IMR-90 (cell line): ENCODE data around the gene LRRC2. TPM values are rescaled to one million over a fixed set of nuclear protein-coding genes. Genes with fewer than 3 reads are reported as not detected.

Experiments
- ATAC-seq: fragments of 200-7000 bp; cut with Tn5 transposase; 2 replicates; pipeline ENCODE4 v1.9.1; 2020; ENCODE audit warnings: low read depth, mild to moderate bottlenecking, moderate library complexity
- BruUV-seq: library from RNA; stranded (reverse); fragments of 400-500 nt; replicated peaks from 2 replicates; lab custom pipeline; 2021; lab: Mats Ljungman, UMichigan
- CTCF ChIA-PET: fragments of 300-600 bp; formaldehyde crosslinking; extraction: SDS; loops from one replicate; lab custom pipeline; 2021; ENCODE audit warnings: antibody characterized with exemption; lab: Yijun Ruan, JAX
- POLR2A ChIA-PET: fragments of 300-600 bp; sonication (Branson Sonifier 250); formaldehyde crosslinking; loops from one replicate; lab custom pipeline; 2022; ENCODE audit warnings: antibody characterized with exemption; ENCODE audit not compliant: unreplicated experiment; lab: Charles Lee
- DNase-seq: peaks from one replicate; pipeline ENCODE4 v3.0.0; 2013
- H2AFZ ChIP-seq: replicated peaks from 2 replicates; pipeline ENCODE3; 2013; ENCODE audit warnings: low read length, mild to moderate bottlenecking; ENCODE audit not compliant: poor library complexity
- H2AK5ac ChIP-seq: 2 replicates; pipeline ENCODE4 v1.6.1; 2013; ENCODE audit warnings: low read depth, low read length, inconsistent platforms
- H2AK9ac ChIP-seq: replicated peaks from 2 replicates; pipeline ENCODE3; 2013; ENCODE audit warnings: mild to moderate bottlenecking, low read depth, low read length, moderate library complexity; ENCODE audit not compliant: poor library complexity
- H2BK120ac ChIP-seq: 2 replicates; pipeline ENCODE4 v1.6.1; 2013; ENCODE audit warnings: low read depth, low read length, inconsistent platforms
- H2BK15ac ChIP-seq: 3 replicates; pipeline ENCODE4 v1.6.1; 2013; ENCODE audit warnings: low read depth, low read length, inconsistent platforms
- H2BK20ac ChIP-seq: 2 replicates; pipeline ENCODE4 v1.6.1; 2013; ENCODE audit warnings: low read depth, mild to moderate bottlenecking, inconsistent platforms, low read length, moderate library complexity
- H2BK5ac ChIP-seq: 2 replicates; pipeline ENCODE4 v1.6.1; 2013; ENCODE audit warnings: mild to moderate bottlenecking, low read depth, low read length, inconsistent platforms; ENCODE audit not compliant: poor library complexity, severe bottlenecking
- H3K14ac ChIP-seq: replicated peaks from 2 replicates; pipeline ENCODE4 v1.6.1; 2013; ENCODE audit warnings: low read depth, low read length, inconsistent platforms
- H3K18ac ChIP-seq: 2 replicates; pipeline ENCODE4 v1.6.1; 2013; ENCODE audit warnings: low read depth, low read length, control low read depth
- H3K23ac ChIP-seq: 2 replicates; pipeline ENCODE4 v1.6.1; 2013; ENCODE audit warnings: low read depth, low read length, inconsistent platforms
- H3K27ac ChIP-seq: 2 replicates; pipeline ENCODE4 v1.5.1; 2013; ENCODE audit warnings: mild to moderate bottlenecking, control low read depth, low read length; ENCODE audit not compliant: insufficient read depth
- H3K27me3 ChIP-seq: 2 replicates; pipeline ENCODE4 v1.6.1; 2013; ENCODE audit warnings: low read length; ENCODE audit not compliant: control insufficient read depth, insufficient read depth
- H3K36me3 ChIP-seq: 2 replicates; pipeline ENCODE4 v1.6.1; 2013; ENCODE audit warnings: low read length, mixed read lengths; ENCODE audit not compliant: control insufficient read depth, insufficient read depth
- H3K4ac ChIP-seq: 2 replicates; pipeline ENCODE4 v1.6.1; 2013; ENCODE audit warnings: low read depth, low read length, inconsistent platforms
- H3K4me1 ChIP-seq: 2 replicates; pipeline ENCODE4 v1.6.1; 2013; ENCODE audit warnings: low read length, mixed read lengths; ENCODE audit not compliant: control insufficient read depth, insufficient read depth
- H3K4me2 ChIP-seq: 2 replicates; pipeline ENCODE4 v1.6.1; 2013; ENCODE audit warnings: low read depth, mild to moderate bottlenecking, control low read depth, low read length, moderate library complexity
- H3K4me3 ChIP-seq: 2 replicates; pipeline ENCODE4 v1.5.1; 2013; ENCODE audit warnings: low read depth, mild to moderate bottlenecking, control low read depth, low read length, moderate library complexity; ENCODE audit not compliant: insufficient read depth
- H3K56ac ChIP-seq: 2 replicates; pipeline ENCODE4 v1.6.1; 2013; ENCODE audit warnings: low read length, inconsistent platforms; ENCODE audit not compliant: insufficient read depth; ENCODE audit errors: extremely low read depth
- H3K79me1 ChIP-seq, 2 experiments: 2 replicates each; pipeline ENCODE4 v1.6.1; 2013; ENCODE audit warnings: low read length in 2 of 2, inconsistent platforms in 1 of 2, low read depth in 1 of 2
- H3K9ac ChIP-seq: 2 replicates; pipeline ENCODE4 v1.6.1; 2013; ENCODE audit warnings: low read depth, low read length, control low read depth
- H3K9me1 ChIP-seq: 2 replicates; pipeline ENCODE4 v1.6.1; 2013; ENCODE audit warnings: low read length, inconsistent platforms; ENCODE audit not compliant: insufficient read depth
- H3K9me3 ChIP-seq: 2 replicates; pipeline ENCODE4 v1.6.1; 2013; ENCODE audit warnings: low read length; ENCODE audit not compliant: control insufficient read depth, insufficient read depth
- H4K20me1 ChIP-seq: 2 replicates; pipeline ENCODE4 v1.6.1; 2013; ENCODE audit warnings: low read length, inconsistent platforms; ENCODE audit not compliant: insufficient read depth
- H4K5ac ChIP-seq: 2 replicates; pipeline ENCODE4 v1.6.1; 2013; ENCODE audit warnings: mild to moderate bottlenecking, low read depth, low read length, control low read depth
- H4K8ac ChIP-seq, 2 experiments: 2 replicates each; pipeline ENCODE4 v1.6.1; 2013; ENCODE audit warnings: low read depth in 2 of 2, low read length in 2 of 2, control low read depth in 1 of 2, inconsistent platforms in 1 of 2
- H4K91ac ChIP-seq: 2 replicates; pipeline ENCODE4 v1.6.1; 2013; ENCODE audit warnings: low read depth, low read length, inconsistent platforms; ENCODE audit not compliant: insufficient read depth
- BHLHE40 ChIP-seq: fragments of 150-350 bp; IDR thresholded peaks from 2 replicates; pipeline ENCODE4 v1.6.1; 2016; ENCODE audit warnings: mild to moderate bottlenecking, low read depth, low read length
- CEBPB ChIP-seq: IDR thresholded peaks from 2 replicates; pipeline ENCODE4 v1.6.1; 2012; ENCODE audit warnings: low read depth, low read length, improper control_type of control experiment
- CHD1 ChIP-seq: IDR thresholded peaks from 2 replicates; pipeline ENCODE4 v1.6.1; 2012; ENCODE audit warnings: low read depth, low read length, improper control_type of control experiment
- FOS ChIP-seq: fragments of 150-350 bp; IDR thresholded peaks from 2 replicates; pipeline ENCODE4 v1.6.1; 2016; ENCODE audit warnings: low read depth, low read length
- MAFK ChIP-seq: IDR thresholded peaks from 2 replicates; pipeline ENCODE4 v1.6.1; 2012; ENCODE audit warnings: low read depth, low read length, improper control_type of control experiment
- MAZ ChIP-seq: IDR thresholded peaks from 2 replicates; pipeline ENCODE4 v1.6.1; 2012; ENCODE audit warnings: low read depth, mild to moderate bottlenecking, low read length, improper control_type of control experiment, moderate library complexity, borderline replicate concordance
- MXI1 ChIP-seq: IDR thresholded peaks from 2 replicates; pipeline ENCODE4 v1.6.1; 2012; ENCODE audit warnings: low read depth, mild to moderate bottlenecking, low read length, moderate library complexity, borderline replicate concordance
- NFE2L2 ChIP-seq: fragments of 150-350 bp; IDR thresholded peaks from 2 replicates; pipeline ENCODE4 v1.6.1; 2016; ENCODE audit warnings: low read depth, mild to moderate bottlenecking, low read length
- POLR2A ChIP-seq: IDR thresholded peaks from 2 replicates; pipeline ENCODE4 v1.6.1; 2012; ENCODE audit warnings: mild to moderate bottlenecking, low read depth, low read length
- RAD21 ChIP-seq: IDR thresholded peaks from 2 replicates; pipeline ENCODE4 v1.6.1; 2012; ENCODE audit warnings: low read length, improper control_type of control experiment
- RCOR1 ChIP-seq: IDR thresholded peaks from 2 replicates; pipeline ENCODE4 v1.6.1; 2012; ENCODE audit warnings: mild to moderate bottlenecking, low read length, improper control_type of control experiment; ENCODE audit not compliant: insufficient replicate concordance
- RFX5 ChIP-seq: IDR thresholded peaks from 2 replicates; pipeline ENCODE4 v1.8.0; 2012; ENCODE audit warnings: low read depth, mild to moderate bottlenecking, low read length, moderate library complexity
- SMC3 ChIP-seq: fragments of 150-350 bp; IDR thresholded peaks from 2 replicates; pipeline ENCODE4 v1.6.1; 2016; ENCODE audit warnings: low read depth, mild to moderate bottlenecking, antibody characterized with exemption, low read length, moderate library complexity
- WGBS, 2 experiments: methylation state at CpG; one replicate each; pipeline versions ENCODE4 v1.1.5 to v1.1.7; 2013; ENCODE audit warnings: missing lambda C conversion rate in 2 of 2; ENCODE audit not compliant: insufficient read length in 1 of 2; ENCODE audit errors: extremely low coverage in 2 of 2; 5-methylcytosine and 5-hydroxymethylcytosine counted together
- dilution Hi-C: fragments of 300-500 bp; cut with HindIII; formaldehyde crosslinking; loops from one replicate; pipeline ENCODE4 v1.14.3; 2018; ENCODE audit warnings: low sequenced_read_pairs; ENCODE audit not compliant: unreplicated experiment
- in situ Hi-C: fragments of 300-500 bp; cut with MboI; formaldehyde crosslinking; loops from 3 replicates; pipeline ENCODE4 v1.14.3; 2019; ENCODE audit warnings: low sequenced_read_pairs, inconsistent platforms, mixed read lengths
- intact Hi-C: fragments of 100-400 bp; cut with micrococcal nuclease; formaldehyde crosslinking; loops from 2 replicates; pipeline ENCODE4 v1.10.0; 2022
- polyA plus RNA-seq, 3 experiments: library from polyadenylated mRNA; depleted of rRNA; stranded (reverse); fragments of >200 nt; gene quantifications; 2 replicates each; pipeline ENCODE4 v1.2.3, GENCODE V29; 2012; ENCODE audit warnings: low replicate concordance in 1 of 3
- total RNA-seq: library from RNA; depleted of rRNA; stranded (reverse); fragments of >200 nt; gene quantifications from 2 replicates; pipeline ENCODE4 v1.2.3, GENCODE V29; 2012
- TF ChIP-seq, protein P1 (sequence below): fragments of 150-350 bp; IDR thresholded peaks from 2 replicates; pipeline ENCODE4 v1.6.1; 2017; ENCODE audit warnings: mild to moderate bottlenecking, antibody characterized with exemption, low read length, low read depth
- TF ChIP-seq, protein P2 (sequence below): fragments of 150-350 bp; IDR thresholded peaks from 2 replicates; pipeline ENCODE4 v1.6.1; 2016; ENCODE audit warnings: low read depth, mild to moderate bottlenecking, low read length, moderate library complexity, borderline replicate concordance
- TF ChIP-seq, protein P3 (sequence below): conservative IDR thresholded peaks from 2 replicates; pipeline ENCODE4 v1.5.1; 2012; ENCODE audit warnings: mild to moderate bottlenecking, low read depth, low read length, improper control_type of control experiment

Gene LRRC2
- total and polyA plus RNA-seq, 2 of the 4 experiments (the other 2 are of a cell fraction), result 2.9 to 4.1 TPM

DNA sequence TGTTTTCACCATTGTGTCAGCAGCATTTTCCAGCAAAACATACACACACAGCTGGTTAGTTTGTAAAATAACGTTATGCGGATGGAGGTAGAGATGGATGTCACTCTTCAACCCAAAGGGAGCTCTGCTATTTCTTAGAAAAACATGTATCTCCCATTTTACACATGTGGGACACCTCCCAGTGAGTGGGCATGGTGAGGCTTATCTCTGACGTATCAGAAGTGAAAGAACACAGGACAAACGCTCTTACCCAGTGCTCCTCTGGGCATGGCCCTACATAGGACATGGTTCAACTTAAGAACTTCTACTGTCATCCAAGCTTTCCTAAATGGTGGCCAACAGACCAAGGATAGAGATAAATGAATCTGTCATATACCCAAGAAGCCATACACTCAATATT lies 48.3 kb upstream of the LRRC2 start:
- BruUV-seq, result no TSS peak

More for the DNA sequence above, 48.3 kb upstream of the LRRC2 start:
- Histone ChIP-seq H2AK9ac (no peak overlapping the region), H2BK120ac (no peak overlapping the region), H4K91ac (no peak overlapping the region), H2BK5ac (no peak overlapping the region), H2AFZ (no peak overlapping the region), H3K9me3 (no peaks in the 10 kb centered on the region), H3K56ac (no peak overlapping the region), H3K18ac (no peak overlapping the region), H3K14ac (no peak overlapping the region), H3K27me3 (peaks cover 34% of the 10 kb centered on the region), H3K4ac (no peak overlapping the region), H3K79me1 (no peaks in the 10 kb centered on the region), H2AK5ac (no peak overlapping the region), H4K20me1 (no peaks in the 10 kb centered on the region), H3K9me1 (no peaks in the 10 kb centered on the region), H3K27ac (no peak overlapping the region), H3K4me1 (peaks cover 2% of the 10 kb centered on the region; the same call in 1 of the 2 replicates), H2BK20ac (no peak overlapping the region), H3K4me2 (no peak overlapping the region), H3K23ac (no peak overlapping the region), H2BK15ac (no peak overlapping the region), H3K4me3 (no peak overlapping the region), H3K36me3 (no peaks in the 10 kb centered on the region), H4K5ac (no peak overlapping the region), H3K9ac (no peak overlapping the region), H4K8ac (no peak overlapping the region)
- dilution Hi-C loops, result no loop called here
- intact Hi-C loops, result no loop called here
- ChIA-PET CTCF (interaction anchor here (0.7 kb wide), 1 partner anchor 42 kb away, joined by 4 read pairs; no protein-coding TSS in a partner anchor), POLR2A (no interaction called here)
- in situ Hi-C loops, result no loop called here
- ATAC-seq (no peak), DNase-seq (no peak)
- TF ChIP-seq SMC3 (no peak), BHLHE40 (no peak), FOS (no peak), MXI1 (no peak), RAD21 (no peak), NFE2L2 (no peak), RFX5 (no peak), CEBPB (no peak), RCOR1 (no peak), MAZ (no peak), MAFK (no peak), CHD1 (no peak), POLR2A (no peak)
- TF ChIP-seq, protein P1, sequence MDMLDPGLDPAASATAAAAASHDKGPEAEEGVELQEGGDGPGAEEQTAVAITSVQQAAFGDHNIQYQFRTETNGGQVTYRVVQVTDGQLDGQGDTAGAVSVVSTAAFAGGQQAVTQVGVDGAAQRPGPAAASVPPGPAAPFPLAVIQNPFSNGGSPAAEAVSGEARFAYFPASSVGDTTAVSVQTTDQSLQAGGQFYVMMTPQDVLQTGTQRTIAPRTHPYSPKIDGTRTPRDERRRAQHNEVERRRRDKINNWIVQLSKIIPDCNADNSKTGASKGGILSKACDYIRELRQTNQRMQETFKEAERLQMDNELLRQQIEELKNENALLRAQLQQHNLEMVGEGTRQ, result no peak
- TF ChIP-seq, protein P2, sequence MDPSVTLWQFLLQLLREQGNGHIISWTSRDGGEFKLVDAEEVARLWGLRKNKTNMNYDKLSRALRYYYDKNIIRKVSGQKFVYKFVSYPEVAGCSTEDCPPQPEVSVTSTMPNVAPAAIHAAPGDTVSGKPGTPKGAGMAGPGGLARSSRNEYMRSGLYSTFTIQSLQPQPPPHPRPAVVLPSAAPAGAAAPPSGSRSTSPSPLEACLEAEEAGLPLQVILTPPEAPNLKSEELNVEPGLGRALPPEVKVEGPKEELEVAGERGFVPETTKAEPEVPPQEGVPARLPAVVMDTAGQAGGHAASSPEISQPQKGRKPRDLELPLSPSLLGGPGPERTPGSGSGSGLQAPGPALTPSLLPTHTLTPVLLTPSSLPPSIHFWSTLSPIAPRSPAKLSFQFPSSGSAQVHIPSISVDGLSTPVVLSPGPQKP, result no peak
- TF ChIP-seq, protein P3, sequence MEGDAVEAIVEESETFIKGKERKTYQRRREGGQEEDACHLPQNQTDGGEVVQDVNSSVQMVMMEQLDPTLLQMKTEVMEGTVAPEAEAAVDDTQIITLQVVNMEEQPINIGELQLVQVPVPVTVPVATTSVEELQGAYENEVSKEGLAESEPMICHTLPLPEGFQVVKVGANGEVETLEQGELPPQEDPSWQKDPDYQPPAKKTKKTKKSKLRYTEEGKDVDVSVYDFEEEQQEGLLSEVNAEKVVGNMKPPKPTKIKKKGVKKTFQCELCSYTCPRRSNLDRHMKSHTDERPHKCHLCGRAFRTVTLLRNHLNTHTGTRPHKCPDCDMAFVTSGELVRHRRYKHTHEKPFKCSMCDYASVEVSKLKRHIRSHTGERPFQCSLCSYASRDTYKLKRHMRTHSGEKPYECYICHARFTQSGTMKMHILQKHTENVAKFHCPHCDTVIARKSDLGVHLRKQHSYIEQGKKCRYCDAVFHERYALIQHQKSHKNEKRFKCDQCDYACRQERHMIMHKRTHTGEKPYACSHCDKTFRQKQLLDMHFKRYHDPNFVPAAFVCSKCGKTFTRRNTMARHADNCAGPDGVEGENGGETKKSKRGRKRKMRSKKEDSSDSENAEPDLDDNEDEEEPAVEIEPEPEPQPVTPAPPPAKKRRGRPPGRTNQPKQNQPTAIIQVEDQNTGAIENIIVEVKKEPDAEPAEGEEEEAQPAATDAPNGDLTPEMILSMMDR, result no peak
- whole genome bisulfite sequencing, 2 experiments, result no CpG with 5 or more reads among the region's 4 CpGs
